Ammon's horn (tissue), 1 donor: ENCODE data around the gene CACNA1C.

Experiments
- DNase-seq: peaks from one replicate; pipeline ENCODE4 v3.0.0-alpha.2; 2016; ENCODE audit warnings: low spot score

The CACNA1C gene

GRCh38 chr12:2198542-2198941 lies 145.8 kb downstream of the CACNA1C start:
- DNase-seq, result no peak

GRCh38 chr12:2205996-2206395 lies 153.2 kb downstream of the CACNA1C start:
- no peak for DNase-seq

GRCh38 chr12:2208837-2209635 lies 156.2 kb downstream of the CACNA1C start:
- DNase-seq, result no peak

GRCh38 chr12:2211119-2211518 lies 158.3 kb downstream of the CACNA1C start:
- no peak for DNase-seq

- DNase-seq, result no peak
Measured at GRCh38 chr12:2212537-2212936, 159.8 kb downstream of the CACNA1C start.

GRCh38 chr12:2212971-2213869 lies 160.4 kb downstream of the CACNA1C start:
- DNase-seq, result peak; percentile 85

GRCh38 chr12:2214411-2214810 lies 161.6 kb downstream of the CACNA1C start:
- DNase-seq, result no peak

GRCh38 chr12:2215709-2216560 lies 163.1 kb downstream of the CACNA1C start:
- DNase-seq, result peak; percentile 31

GRCh38 chr12:2218706-2219105 lies 165.9 kb downstream of the CACNA1C start:
- no peak for DNase-seq

GRCh38 chr12:2221030-2221621 lies 168.3 kb downstream of the CACNA1C start:
- peak; percentile 30 for DNase-seq

- no peak for DNase-seq
Measured at GRCh38 chr12:2222691-2223090, 169.9 kb downstream of the CACNA1C start.

- no peak for DNase-seq
Measured at GRCh38 chr12:2224961-2225360, 172.2 kb downstream of the CACNA1C start.

GRCh38 chr12:2225696-2226095 lies 172.9 kb downstream of the CACNA1C start:
- no peak for DNase-seq

GRCh38 chr12:2226641-2227040 lies 173.9 kb downstream of the CACNA1C start:
- no peak for DNase-seq

- no peak for DNase-seq
Measured at GRCh38 chr12:2227360-2227759, 174.6 kb downstream of the CACNA1C start.

GRCh38 chr12:2228535-2228934 lies 175.7 kb downstream of the CACNA1C start:
- DNase-seq, result no peak

GRCh38 chr12:2229661-2230539 lies 177.1 kb downstream of the CACNA1C start:
- DNase-seq, result no peak

GRCh38 chr12:2231011-2231595 lies 178.3 kb downstream of the CACNA1C start:
- no peak for DNase-seq

- DNase-seq, result no peak
Measured at GRCh38 chr12:2231956-2232355, 179.2 kb downstream of the CACNA1C start.

GRCh38 chr12:2233034-2233433 lies 180.2 kb downstream of the CACNA1C start:
- DNase-seq, result no peak
